ENCODE data around the gene VAPA.
"Not testable (repeated sequence)": the region's sequence is repeated elsewhere in the genome, so short reads cannot be mapped to it uniquely, and the experiment has no call there.

VAPA gene

GRCh38 chr18:9885170-9886004 lies 28.4 kb upstream of the VAPA start, which contains the start of gene TXNDC2:
TXNDC2 (plus strand) TSS chr18:9885973; CDS start chr18:9886681, 708 bp downstream.
- no peak within 1 kb of the TSS for H3K4me3 ChIP-seq (ENCODE audit: low read length)
- no peak for TF ChIP-seq CTCF (IDR thresholded peaks at IDR 0.05; ENCODE audit: insufficient read depth, low read depth, low read length, missing control alignments)
- DNase-seq (ENCODE audit: low read depth), result no peak

GRCh38 chr18:9886005-9886348 lies 27.8 kb upstream of the VAPA start:
- TF ChIP-seq CTCF (IDR thresholded peaks at IDR 0.05; ENCODE audit: insufficient read depth, low read depth, low read length, missing control alignments), result no peak
- DNase-seq (ENCODE audit: low read depth), result no peak
- H3K4me3 ChIP-seq (ENCODE audit: low read length), result no peak overlapping the region

- H3K4me3 ChIP-seq (ENCODE audit: low read length), result no peak overlapping the region
- TF ChIP-seq CTCF (IDR thresholded peaks at IDR 0.05; ENCODE audit: insufficient read depth, low read depth, low read length, missing control alignments), result no peak
- no peak for DNase-seq (ENCODE audit: low read depth)
Measured at GRCh38 chr18:9887992-9888391, 25.8 kb upstream of the VAPA start.

- H3K4me3 ChIP-seq (ENCODE audit: low read length), result no peak overlapping the region
- no peak for DNase-seq (ENCODE audit: low read depth)
- TF ChIP-seq CTCF (IDR thresholded peaks at IDR 0.05; ENCODE audit: insufficient read depth, low read depth, low read length, missing control alignments), result no peak
Measured at GRCh38 chr18:9890196-9890595, 23.6 kb upstream of the VAPA start.

- DNase-seq (ENCODE audit: low read depth), result no peak
- H3K4me3 ChIP-seq (ENCODE audit: low read length), result no peak overlapping the region
- no peak for TF ChIP-seq CTCF (IDR thresholded peaks at IDR 0.05; ENCODE audit: insufficient read depth, low read depth, low read length, missing control alignments)
Measured at GRCh38 chr18:9890957-9891356, 22.9 kb upstream of the VAPA start.

GRCh38 chr18:9891515-9891914 lies 22.3 kb upstream of the VAPA start:
- peak; percentile 39 for DNase-seq (ENCODE audit: low read depth)
- not testable (repeated sequence) for H3K4me3 ChIP-seq (ENCODE audit: low read length)

- DNase-seq (ENCODE audit: low read depth), result peak; percentile 82
- no peak overlapping the region for H3K4me3 ChIP-seq (ENCODE audit: low read length)
Measured at GRCh38 chr18:9894454-9895068, 19.3 kb upstream of the VAPA start.

More at GRCh38 chr18:9894454-9895068, 19.3 kb upstream of the VAPA start:
- no peak for TF ChIP-seq CTCF (IDR thresholded peaks at IDR 0.05; ENCODE audit: insufficient read depth, low read depth, low read length, missing control alignments)
